ENCODE measurements around the gene TEF. TPM values are rescaled to one million over a fixed set of nuclear protein-coding genes. Genes with fewer than 3 reads are reported as not detected.

The TEF gene
- total and polyA plus RNA-seq, 2 experiments from 2014 or later: 4.0 to 21.1 TPM

DNA sequence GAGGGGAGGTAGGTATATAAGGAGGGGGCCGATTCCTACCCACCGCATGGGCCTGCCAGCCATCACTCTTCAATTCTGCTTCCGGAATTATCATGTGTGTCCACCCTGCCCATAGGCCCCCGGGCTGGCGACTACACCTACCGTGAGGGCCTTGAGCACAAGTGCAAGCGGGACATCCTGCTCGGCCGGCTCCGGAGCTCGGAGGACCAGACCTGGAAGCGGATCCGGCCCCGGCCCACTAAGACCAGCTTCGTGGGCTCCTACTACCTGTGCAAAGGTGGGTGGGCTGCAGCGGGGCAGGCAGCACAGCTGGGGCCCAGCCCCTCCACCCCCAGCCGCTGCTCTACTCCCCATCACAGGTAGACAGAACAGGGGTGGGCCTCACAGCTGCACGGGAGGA, 38.4 kb upstream of the TEF start:
- H3K9me3 ChIP-seq (ENCODE audit: low read depth): no peaks in the 10 kb centered on the region
- no peaks in the 10 kb centered on the region for H3K4me1 ChIP-seq (ENCODE audit: low read depth)
- H3K27ac ChIP-seq: no peak overlapping the region
- H3K36me3 ChIP-seq: peaks cover 37% of the 10 kb centered on the region
- no peak overlapping the region for H3K4me3 ChIP-seq
- TF ChIP-seq, protein P1, sequence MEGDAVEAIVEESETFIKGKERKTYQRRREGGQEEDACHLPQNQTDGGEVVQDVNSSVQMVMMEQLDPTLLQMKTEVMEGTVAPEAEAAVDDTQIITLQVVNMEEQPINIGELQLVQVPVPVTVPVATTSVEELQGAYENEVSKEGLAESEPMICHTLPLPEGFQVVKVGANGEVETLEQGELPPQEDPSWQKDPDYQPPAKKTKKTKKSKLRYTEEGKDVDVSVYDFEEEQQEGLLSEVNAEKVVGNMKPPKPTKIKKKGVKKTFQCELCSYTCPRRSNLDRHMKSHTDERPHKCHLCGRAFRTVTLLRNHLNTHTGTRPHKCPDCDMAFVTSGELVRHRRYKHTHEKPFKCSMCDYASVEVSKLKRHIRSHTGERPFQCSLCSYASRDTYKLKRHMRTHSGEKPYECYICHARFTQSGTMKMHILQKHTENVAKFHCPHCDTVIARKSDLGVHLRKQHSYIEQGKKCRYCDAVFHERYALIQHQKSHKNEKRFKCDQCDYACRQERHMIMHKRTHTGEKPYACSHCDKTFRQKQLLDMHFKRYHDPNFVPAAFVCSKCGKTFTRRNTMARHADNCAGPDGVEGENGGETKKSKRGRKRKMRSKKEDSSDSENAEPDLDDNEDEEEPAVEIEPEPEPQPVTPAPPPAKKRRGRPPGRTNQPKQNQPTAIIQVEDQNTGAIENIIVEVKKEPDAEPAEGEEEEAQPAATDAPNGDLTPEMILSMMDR (IDR thresholded peaks at IDR 0.05; ENCODE audit: low read depth, low read length): no peak
- DNase-seq (ENCODE audit: low read depth in 1 of 2, low spot score in 1 of 2): no peak
- no peaks in the 10 kb centered on the region for H3K27me3 ChIP-seq

DNA sequence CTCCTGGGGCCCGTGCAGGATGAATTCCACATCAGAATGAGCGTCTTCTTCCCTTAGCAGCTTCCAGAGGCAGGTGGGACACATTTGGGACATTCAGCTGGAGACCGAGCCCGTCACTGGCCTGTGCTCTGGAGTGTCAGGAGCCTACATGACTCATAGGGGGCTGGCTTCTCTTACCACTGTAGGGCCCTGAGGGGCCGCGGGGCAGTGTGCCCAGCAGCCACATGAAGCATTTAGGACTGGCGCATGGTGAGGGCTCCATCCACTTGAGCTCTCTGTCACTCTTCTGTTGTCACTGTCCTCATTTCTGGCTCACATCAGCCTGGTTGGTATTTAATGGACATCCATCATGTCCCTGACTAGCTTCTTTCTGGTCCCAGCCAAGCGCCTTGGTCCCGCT, 38.0 kb upstream of the TEF start:
- no peak overlapping the region for H3K4me3 ChIP-seq
- DNase-seq (ENCODE audit: low read depth in 1 of 2, low spot score in 1 of 2): no peak
- H3K36me3 ChIP-seq: peaks cover 37% of the 10 kb centered on the region
- H3K27me3 ChIP-seq: no peaks in the 10 kb centered on the region
- no peaks in the 10 kb centered on the region for H3K9me3 ChIP-seq (ENCODE audit: low read depth)
- TF ChIP-seq, protein P1 (IDR thresholded peaks at IDR 0.05; ENCODE audit: low read depth, low read length): no peak
- H3K4me1 ChIP-seq (ENCODE audit: low read depth): no peaks in the 10 kb centered on the region
- H3K27ac ChIP-seq: no peak overlapping the region

DNA sequence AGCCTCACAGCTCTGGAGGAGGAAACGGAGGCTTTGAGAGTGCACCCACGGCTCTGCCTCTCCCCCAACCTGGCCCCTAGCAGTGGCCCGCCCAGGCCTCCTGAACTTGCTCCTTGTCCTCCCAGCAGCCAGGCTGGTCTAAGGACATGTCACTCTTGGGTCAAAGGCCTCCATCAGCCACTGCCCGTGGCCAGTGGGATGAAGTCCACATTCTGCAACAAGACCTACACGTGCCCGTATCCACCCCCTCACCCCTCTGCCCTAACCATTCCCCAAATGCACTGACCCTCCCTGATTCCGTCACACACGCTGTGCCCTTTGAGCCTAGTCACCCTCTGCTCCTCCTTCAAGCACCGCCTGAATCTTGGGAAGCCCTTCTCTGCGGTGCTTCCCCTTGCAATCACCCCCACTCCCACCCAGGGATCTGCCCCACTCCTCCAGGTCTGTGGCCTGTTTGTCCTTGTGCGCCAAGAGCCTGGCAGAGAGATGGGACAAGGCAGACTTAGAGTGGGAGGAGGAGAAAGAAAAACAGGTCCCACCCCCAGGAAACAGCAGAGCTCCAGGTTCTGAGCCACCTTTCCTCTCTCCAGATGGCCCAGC, 37.5 kb upstream of the TEF start:
- Histone ChIP-seq H3K4me3 (no peak overlapping the region), H3K36me3 (peaks cover 40% of the 10 kb centered on the region), H3K27ac (no peak overlapping the region), H3K4me1 (ENCODE audit: low read depth) (no peaks in the 10 kb centered on the region), H3K9me3 (ENCODE audit: low read depth) (no peaks in the 10 kb centered on the region), H3K27me3 (no peaks in the 10 kb centered on the region)
- TF ChIP-seq, protein P1 (IDR thresholded peaks at IDR 0.05; ENCODE audit: low read depth, low read length): no peak
- no peak for DNase-seq (ENCODE audit: low read depth in 1 of 2, low spot score in 1 of 2)

DNA sequence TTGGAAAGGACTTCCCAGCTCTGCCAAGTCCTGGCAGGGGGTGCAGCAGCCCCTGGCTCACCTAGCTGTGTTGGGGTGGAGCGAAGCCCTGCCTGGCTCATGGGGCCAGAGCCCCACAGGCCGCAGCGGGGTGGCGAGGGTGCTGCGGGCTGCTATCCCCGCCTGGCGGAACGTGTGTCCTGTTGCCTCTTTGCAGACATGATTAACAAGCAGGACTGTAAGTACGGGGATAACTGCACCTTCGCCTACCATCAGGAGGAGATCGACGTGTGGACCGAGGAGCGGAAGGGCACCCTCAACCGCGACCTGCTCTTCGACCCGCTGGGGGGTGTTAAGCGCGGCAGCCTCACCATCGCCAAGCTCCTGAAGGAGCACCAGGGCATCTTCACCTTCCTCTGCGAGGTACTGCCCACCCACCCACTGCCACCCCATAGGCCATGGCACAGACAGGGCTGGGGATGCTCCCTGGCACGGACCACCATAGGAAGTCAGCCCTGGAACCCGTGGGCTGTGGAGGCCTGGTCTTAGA, 35.9 kb upstream of the TEF start:
- Histone ChIP-seq H3K36me3 (peaks cover 36% of the 10 kb centered on the region), H3K27ac (no peak overlapping the region), H3K4me1 (ENCODE audit: low read depth) (no peaks in the 10 kb centered on the region), H3K9me3 (ENCODE audit: low read depth) (no peaks in the 10 kb centered on the region), H3K4me3 (no peak overlapping the region), H3K27me3 (no peaks in the 10 kb centered on the region)
- TF ChIP-seq, protein P1 (IDR thresholded peaks at IDR 0.05; ENCODE audit: low read depth, low read length): no peak
- DNase-seq (ENCODE audit: low read depth in 1 of 2, low spot score in 1 of 2): no peak

DNA sequence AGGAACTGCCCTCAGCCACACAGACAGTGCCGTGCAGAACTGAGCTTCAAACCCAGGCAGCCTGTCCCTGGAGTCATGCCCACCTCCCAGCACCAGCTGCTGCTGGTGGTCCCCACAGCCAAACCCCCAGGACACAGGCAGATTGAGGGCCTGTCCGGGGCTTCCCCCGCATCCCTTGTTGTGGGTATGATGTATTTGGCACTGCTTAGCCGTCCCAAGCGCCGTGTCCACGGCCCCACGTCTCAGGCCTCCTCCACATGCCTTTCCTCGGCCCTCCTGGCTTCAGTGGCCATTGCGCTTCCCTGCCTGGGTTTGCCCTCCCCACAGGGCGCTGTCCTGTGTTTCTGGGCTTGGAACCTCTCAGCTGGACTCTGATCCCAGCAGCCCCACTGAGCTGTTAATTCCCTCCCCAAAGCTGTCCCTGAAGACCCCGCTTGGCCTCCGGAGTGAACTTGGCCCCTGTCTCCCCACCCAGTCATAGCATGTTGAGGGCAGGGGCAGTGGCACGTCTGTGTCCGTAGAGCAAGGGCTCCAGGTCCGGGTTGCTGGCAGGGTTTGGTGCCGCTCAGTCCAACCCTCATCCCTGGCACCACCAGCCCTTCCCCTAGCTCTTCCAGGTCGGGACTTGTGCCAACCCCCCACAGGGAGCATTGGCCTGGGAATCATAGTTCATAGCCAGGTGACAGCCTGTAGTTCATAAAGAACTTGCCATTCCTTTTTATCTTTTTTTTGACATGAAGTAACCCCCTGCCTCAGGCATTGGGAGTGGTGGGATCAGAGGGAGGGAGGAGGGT, 34.5 kb upstream of the TEF start:
- Histone ChIP-seq H3K27ac (no peak overlapping the region), H3K36me3 (peaks cover 49% of the 10 kb centered on the region), H3K9me3 (ENCODE audit: low read depth) (no peaks in the 10 kb centered on the region), H3K4me3 (no peak overlapping the region), H3K27me3 (no peaks in the 10 kb centered on the region), H3K4me1 (ENCODE audit: low read depth) (no peaks in the 10 kb centered on the region)
- TF ChIP-seq, protein P1 (IDR thresholded peaks at IDR 0.05; ENCODE audit: low read depth, low read length): no peak
- DNase-seq (ENCODE audit: low read depth in 1 of 2, low spot score in 1 of 2): no peak

Data from cardiac muscle cell (in vitro differentiated cells and primary cell).